GM21447 (cell line): Measurements from ENCODE around the gene REEP5.
"Not testable (repeated sequence)": the region's sequence is repeated elsewhere in the genome, so short reads cannot be mapped to it uniquely, and the experiment has no call there.

Experiments
- ATAC-seq: cut with Tn5 transposase; IDR thresholded peaks from one replicate; pipeline ENCODE4 v1.9.1; 2021; ENCODE audit not compliant: unreplicated experiment

REEP5 gene

DNA sequence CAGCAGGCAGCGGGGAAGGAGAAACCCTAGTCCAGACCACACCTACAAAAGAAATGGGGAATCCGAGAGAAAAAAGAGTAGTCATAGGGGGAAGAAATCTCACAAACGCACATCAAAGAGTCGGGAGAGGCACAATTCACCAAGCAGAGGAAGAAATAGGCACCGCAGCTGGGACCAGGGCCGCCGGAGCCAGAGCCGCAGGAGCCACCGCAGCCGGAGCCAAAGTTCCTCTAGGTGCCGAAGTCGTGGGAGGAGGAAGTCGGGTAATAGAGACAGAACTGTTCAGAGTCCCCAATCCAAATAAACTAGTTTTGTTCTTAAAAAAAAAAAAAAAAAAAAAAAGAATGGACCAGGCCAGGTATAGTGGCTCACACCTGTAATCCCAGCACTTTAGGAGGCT, 29.3 kb downstream of the REEP5 start:
- ATAC-seq = no peak

- not testable (repeated sequence) for ATAC-seq
Observed at GRCh38 chr5:112892066-112892465, 30.0 kb downstream of the REEP5 start.

- no peak for ATAC-seq
Observed at GRCh38 chr5:112886975-112887374, 35.1 kb downstream of the REEP5 start.

DNA sequence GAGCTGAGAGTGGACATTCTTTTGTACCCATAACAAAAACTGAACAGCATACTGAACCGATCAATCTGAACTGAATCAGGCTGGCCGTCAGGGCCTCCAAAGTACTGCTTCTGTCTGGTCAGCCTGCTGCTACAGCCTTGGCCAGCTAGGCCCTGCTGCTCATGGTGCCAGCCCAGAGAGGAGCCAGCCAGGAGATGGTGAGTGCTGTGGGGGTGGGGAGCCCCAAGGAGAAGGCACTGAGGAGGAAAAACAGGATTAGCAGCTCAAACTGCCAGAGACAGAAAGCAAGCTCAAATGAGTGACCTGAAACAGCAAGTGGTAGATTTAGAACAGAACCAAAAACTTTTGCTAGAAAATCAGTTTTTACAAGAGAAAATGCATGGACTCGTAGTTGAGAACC, 37.0 kb downstream of the REEP5 start:
- no peak for ATAC-seq

- no peak for ATAC-seq
Observed at GRCh38 chr5:112883192-112883591, 38.8 kb downstream of the REEP5 start.

DNA sequence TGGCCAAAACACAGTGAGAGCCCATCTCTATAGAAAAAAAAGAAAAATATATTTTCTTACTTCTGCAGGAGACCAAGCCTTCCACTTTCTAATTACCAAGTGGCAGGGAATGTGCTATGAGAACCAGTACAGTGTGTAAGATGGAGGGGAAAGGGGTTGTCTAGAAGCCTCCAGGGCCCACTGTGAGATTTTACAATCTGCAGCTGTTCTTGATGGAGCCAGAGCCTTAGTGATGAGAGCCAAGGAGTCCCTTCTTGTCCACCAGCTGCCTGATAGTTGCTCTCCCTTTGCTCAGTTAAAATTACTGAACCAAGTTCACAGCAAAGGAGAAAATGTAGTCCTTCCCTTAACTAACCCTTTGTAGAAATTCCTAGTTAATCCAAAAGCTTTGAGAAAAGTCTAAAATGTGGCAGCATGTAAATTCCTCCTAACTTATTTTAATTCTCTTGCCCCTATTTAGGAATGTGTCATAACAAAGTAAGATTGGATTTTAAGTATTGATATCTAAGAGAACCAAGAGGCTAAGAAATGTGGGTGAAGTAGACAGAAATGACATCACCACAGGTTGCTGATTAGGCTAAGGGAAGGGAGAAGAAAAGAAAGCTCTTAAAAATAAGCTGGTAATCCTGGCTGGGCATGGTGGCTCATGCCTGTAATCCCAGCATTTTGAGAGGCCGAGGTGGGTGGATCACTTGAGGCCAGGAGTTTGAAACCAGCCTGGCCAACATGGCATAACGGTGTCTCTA, 41.6 kb downstream of the REEP5 start:
- ATAC-seq = no peak

DNA sequence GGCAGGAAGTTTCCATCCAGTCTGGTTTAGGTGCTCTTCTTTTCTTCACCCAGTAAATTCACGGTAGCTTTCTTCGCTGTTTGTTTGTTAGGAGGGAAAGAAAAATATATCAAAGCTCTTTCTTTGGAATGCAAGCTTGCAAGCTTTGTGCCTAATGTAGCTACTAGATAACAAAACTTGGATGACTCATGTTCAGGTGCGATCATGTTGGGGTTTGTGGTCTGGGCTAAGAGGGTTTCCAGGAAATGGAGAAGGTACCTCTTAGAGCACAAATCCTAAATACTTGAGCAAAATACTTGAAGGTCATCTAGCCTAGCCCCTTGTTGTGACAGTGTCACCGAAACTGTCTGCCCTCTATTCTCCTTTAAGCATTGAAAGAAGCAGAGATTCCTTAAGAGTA, 43.3 kb downstream of the REEP5 start:
- peak; percentile 65 for ATAC-seq

- no peak for ATAC-seq
Observed at GRCh38 chr5:112878101-112878500, 43.9 kb downstream of the REEP5 start.

DNA sequence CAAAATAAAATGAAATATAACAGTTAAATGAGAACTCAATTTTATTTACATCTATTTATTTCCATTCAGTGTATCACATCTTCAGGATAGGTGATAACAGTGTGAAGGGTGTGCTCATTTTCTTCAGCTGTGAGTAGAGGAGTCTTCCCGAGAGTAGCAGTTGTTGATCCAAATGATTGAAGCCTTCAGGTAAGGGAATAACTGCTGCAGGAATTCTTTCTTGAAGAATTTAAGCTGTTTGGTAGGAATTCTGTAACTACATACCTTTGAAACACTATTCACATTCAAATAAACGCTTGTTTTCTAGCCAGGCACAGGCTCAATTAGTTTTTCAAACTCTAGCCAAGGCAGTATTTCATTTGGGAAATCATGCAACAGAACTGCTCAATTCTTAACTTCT, 45.7 kb downstream of the REEP5 start:
- no peak for ATAC-seq

- ATAC-seq = no peak
Observed at GRCh38 chr5:112870966-112871365, 51.1 kb downstream of the REEP5 start.

DNA sequence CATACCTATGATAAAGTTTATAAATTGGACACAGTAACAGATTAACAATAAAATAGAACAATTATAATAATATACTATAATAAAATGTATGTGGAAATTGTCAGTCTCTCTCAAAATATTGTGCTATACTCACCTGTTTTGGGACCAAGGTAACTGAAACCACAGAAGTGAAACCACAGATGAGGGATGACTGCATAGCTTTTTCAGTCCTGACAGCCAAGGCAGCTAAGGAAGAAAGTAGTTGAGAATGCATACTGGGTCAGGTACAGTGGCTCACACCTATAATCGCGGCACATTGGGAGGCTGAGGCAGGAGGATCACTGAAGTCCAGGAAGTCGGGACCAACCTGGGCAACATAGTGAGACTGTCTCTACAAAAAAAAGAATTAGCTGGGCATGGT, 52.1 kb downstream of the REEP5 start:
- ATAC-seq = peak; percentile 82

- no peak for ATAC-seq
Observed at GRCh38 chr5:112867411-112867810, 54.6 kb downstream of the REEP5 start.

- no peak for ATAC-seq
Observed at GRCh38 chr5:112866739-112867138, 55.3 kb downstream of the REEP5 start.

DNA sequence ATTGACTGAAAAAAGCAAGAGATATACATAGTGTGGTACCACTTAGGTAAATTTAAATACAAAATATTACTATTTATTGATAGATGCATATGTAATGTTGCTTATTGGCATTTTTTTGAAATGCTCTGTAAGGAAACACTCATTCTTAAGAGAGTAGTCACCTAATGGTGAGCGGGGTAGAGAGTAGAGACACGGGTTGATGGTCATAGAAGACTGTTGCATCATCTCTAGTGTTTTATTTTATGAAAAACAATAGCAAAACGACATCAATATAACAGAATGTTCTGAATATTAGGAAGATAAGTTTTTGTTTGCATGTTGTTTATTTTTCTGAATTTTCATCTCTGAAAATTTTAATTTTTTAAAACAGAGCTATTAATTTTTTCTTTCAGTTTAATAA, 56.9 kb downstream of the REEP5 start:
- no peak for ATAC-seq

GRCh38 chr5:112863549-112863948, 58.5 kb downstream of the REEP5 start:
- ATAC-seq = no peak

GRCh38 chr5:112862085-112862484, 59.9 kb downstream of the REEP5 start:
- no peak for ATAC-seq

DNA sequence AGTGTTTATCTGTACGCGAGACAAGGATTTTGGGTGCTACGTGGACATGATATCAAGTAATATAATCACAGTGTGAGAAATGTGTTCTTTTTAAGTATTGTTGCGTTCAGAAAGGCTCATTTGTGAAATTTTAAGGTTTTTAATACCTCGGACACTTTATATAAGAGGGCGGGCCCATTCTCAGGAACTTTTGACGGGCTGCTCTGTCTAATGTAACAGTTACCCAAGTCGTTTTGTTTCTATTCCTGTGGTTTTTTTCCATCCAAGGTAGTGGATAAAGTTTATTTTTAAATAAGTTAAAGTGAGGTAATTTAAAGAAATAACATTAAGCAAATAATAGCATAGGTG, 60.4 kb downstream of the REEP5 start:
- ATAC-seq = no peak

DNA sequence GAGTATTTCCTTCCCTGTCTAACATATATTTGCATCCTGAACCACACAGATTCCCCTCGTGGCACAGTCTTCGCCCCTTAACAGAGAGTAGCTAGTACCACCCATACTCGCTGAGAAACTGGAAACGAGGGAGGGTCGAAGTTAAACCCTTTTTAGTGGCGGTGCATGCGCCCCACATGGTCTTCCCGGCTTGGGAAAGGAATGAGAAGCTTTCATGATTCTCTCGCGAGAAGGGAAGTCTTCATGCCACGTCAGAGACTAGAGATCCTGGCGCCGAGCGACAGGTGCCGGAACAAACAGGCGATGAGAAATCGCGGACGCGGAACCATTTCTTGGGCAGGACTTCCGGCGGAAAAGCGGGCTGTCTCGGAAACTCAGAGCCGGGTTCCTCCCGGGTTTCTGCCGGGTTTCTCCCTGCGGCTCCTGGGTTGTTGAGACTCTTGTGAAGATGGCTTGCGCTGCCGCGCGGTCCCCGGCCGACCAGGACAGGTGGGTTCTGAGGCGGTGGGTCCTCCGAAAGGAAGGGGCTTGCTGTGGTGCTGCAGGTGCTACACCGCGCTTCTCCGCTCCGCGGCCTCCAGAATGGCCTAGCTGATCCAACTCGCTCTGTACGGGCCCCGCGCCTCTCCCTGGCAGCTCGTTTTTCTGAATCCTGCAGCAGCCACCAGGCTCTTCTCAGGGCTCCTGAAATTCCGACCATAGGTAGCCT, 60.9 kb downstream of the REEP5 start, which contains the start of gene SRP19:
SRP19 (plus strand) TSS at position 359 of the 709 bp plus-strand sequence; CDS start at position 449, 90 bp downstream.
- peak; percentile 99 for ATAC-seq

DNA sequence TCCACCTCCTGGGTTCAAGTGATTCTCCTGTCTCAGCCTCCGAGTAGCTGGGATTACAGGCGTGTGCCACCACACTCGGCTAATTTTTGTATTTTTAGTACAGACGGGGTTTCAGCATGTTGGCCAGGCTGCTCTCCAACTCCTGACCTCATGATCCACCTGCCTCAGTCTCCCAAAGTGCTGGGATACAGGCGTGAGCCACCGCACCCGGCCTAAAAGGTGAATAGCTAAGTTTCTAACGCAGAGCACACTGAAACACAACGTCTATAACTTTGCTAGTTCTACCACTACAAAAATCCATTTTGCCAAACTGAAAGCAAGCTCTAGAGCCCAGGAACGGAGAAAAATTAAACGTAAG, 61.5 kb downstream of the REEP5 start:
- not testable (repeated sequence) for ATAC-seq

DNA sequence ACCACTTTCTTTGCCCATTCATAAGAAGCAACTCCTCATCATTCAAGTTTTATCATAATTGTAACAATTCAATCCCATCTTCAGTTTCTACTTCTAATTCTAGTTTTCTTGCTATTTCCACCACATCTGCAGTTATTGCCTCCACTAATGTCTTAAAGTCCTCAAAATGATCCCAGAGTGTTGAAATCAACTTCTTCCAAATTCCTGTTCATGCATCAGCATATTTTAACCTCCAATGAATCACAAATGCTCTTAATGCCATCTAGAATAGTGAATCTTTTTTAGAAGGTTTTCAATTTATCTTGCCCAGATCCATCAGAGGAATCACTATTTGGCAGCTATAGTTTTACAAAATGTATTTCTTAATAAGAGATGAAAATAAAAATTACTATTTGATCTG, 64.2 kb downstream of the REEP5 start:
- no peak for ATAC-seq

DNA sequence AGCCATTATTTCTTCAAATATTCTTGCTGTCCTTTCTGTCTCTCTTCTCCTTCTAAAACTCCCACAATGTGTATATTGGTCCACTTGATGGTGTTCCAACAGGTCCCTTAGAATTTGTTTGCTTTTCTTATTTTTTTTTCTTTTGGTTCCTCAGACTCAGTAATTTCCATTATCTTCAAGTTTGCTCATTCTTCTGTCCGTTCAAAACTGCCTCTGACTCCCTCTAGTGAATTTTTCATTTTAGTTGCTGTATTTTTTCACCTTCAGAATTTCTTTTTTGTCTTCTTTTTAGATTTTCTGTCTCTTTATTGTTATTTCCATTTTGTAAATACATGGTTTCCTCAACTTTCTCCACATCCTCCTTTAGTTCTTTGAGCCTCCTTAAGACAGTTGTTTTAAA, 67.4 kb downstream of the REEP5 start:
- no peak for ATAC-seq

GRCh38 chr5:112849912-112850311, 72.1 kb downstream of the REEP5 start:
- ATAC-seq = no peak
